GM21528 (cell line): Measurements from ENCODE around the gene PTPRG.

Experiments used
- ATAC-seq: cut with Tn5 transposase; IDR thresholded peaks from one replicate; pipeline ENCODE4 v1.9.1; 2021; ENCODE audit warnings: mild to moderate bottlenecking, moderate library complexity; ENCODE audit not compliant: unreplicated experiment, low FRiP score

PTPRG gene

DNA sequence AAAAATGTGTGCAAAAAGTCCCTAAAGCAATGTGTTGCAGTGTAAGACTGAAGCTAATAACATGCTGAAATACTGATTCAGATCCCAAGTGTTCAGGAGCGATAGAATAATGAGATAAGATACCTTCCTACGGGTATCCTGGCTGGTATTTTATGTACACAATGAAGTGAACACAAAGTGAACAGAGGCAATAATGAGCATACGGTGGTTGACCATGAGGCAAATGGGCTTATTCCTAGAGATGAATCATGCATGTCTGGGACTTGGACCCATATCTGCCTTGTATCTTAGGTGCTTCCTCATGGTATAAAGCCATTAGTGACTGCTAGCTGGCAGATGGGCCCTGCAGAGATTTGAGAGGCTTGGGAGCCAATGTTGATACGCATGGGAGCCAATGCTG lies 21.5 kb downstream of the PTPRG start:
- ATAC-seq = no peak

- ATAC-seq = no peak
Measured at GRCh38 chr3:61583890-61584875, 22.8 kb downstream of the PTPRG start.

- ATAC-seq = no peak
Measured at GRCh38 chr3:61589856-61590255, 28.5 kb downstream of the PTPRG start.

DNA sequence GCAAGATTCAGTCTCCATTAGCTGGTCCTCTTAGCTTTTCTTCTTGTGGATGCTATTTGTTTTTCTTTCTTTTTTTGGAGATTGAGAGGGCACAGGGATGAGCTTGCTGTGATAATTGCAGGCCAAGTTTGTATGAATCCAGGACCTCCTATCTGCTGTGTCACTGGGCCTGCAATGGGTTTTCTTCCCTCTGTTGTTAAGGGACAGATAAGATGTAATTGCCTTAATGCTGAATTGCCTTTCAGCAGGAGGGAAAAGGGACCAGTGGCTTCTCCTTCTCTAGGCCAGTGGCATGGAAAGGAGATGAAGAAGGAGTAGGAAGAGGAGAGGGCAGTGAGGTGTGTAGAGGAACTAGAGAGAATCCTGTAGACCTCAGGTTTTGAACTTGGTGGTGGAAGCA lies 29.9 kb downstream of the PTPRG start:
- ATAC-seq = no peak

- no peak for ATAC-seq
Measured at GRCh38 chr3:61593446-61594029, 32.2 kb downstream of the PTPRG start.

DNA sequence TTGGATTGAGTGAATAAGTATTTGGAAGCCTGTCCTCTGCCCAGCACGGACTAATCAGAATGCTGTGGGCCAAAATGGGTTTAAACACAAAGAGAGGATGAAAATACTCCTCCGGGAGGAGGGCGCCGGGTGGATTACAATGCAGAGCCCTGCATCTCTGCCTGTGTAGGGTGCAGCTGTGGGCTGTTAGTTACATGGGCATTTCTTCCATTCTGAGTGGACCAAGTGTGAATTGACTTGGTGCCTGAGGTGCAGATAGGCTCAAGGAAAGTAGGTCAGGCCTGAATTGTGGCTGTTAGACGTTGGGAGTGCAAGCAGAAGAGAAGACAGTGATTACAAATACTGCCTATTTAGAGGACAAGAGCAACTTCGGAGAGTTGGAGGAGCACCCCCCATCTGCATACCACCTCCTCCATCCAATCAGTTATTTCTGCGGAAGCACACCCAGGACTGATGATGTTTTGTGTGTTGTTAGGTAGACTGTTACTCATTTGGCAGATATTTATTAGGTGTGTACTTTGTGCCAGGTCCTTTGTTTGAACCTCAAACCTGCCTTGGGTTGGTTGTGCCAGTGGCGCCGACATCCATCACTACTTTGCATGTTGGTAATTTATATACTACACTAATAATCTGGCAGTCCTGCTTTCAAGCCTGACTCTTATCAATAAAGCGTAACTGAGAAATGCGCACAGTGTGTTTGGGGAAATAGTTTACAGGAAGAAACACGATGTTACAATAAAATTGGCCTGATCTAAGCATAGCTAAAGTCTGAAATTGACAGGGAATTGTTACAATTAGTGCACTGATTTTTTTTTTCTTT lies 33.0 kb downstream of the PTPRG start:
- no peak for ATAC-seq

DNA sequence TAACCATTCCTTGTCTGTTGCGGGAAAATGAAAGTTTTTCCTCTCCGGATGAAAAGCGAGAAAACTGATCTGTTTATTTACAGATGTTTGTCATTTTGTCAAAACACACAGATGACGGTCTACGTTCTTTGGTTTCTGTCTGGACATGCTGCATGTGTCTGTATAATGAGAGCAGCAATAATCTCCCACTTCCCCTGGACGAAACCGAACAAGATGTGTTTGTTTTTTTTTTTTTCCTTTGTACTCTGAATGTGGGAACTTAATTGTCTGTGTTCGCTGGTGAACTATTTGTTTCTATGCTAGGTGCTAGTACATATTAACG lies 33.6 kb downstream of the PTPRG start:
- no peak for ATAC-seq

DNA sequence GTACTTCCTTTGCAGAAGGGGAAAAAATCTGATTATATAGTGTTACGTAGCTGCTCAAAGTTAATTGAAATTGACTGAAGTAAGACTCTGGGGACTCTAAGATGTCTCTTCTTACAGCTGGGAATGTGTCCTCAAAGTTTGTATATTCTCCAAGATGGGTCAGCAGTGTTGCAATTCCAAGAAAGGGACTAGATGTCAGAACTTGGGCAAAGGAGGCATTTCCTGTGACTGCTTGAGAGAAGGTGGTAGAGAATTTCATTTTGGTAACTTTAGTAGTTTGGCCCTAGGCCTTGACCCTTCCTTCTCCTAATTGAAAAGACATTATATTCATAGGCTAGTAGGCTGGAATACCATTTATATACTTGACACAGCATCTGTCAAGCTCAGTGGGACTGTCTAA lies 33.9 kb downstream of the PTPRG start:
- ATAC-seq = no peak

GRCh38 chr3:61595826-61596225 lies 34.5 kb downstream of the PTPRG start:
- ATAC-seq = no peak

GRCh38 chr3:61597906-61598305 lies 36.5 kb downstream of the PTPRG start:
- no peak for ATAC-seq

DNA sequence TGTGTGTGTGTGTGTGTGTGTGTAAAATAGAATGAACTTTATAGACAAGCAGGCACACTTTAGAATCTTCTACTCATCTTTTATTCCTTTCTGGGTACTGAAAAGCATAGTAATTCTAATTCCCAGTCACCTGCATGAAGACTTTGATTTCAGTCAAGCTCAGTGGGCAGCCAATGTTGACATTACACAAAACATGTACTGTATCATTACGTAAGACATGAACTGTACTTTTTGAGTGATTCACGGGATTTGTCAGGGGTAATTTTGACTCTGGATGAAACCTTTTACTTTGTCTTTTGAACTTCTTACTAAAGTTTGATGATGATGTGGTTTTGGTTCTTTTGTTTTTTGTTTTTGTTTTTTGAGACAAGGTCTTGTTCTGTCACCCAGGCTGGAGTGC lies 38.8 kb downstream of the PTPRG start:
- no peak for ATAC-seq

GRCh38 chr3:61601831-61602230 lies 40.5 kb downstream of the PTPRG start:
- no peak for ATAC-seq

DNA sequence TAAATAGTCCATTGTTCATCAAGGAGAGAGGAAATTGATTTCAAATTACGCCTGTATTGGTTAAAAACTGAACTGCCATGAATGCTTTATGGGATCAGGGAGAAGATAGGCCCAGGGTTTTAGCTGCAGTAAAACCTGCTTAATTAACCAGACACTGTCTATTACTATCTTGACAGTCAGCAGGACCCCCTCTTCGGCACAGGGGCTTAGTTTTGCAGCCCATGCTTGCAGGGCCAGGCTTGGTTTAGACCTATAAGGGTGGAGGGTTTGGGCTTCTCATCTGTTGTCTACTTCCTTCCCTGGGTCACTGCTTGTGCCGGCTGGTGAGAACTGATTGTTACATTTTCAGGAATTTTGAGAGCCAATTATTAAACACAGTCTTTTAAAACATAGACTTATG lies 41.1 kb downstream of the PTPRG start:
- ATAC-seq = no peak

- ATAC-seq = no peak
Measured at GRCh38 chr3:61605589-61606175, 44.3 kb downstream of the PTPRG start.

- no peak for ATAC-seq
Measured at GRCh38 chr3:61606196-61606595, 44.8 kb downstream of the PTPRG start.

DNA sequence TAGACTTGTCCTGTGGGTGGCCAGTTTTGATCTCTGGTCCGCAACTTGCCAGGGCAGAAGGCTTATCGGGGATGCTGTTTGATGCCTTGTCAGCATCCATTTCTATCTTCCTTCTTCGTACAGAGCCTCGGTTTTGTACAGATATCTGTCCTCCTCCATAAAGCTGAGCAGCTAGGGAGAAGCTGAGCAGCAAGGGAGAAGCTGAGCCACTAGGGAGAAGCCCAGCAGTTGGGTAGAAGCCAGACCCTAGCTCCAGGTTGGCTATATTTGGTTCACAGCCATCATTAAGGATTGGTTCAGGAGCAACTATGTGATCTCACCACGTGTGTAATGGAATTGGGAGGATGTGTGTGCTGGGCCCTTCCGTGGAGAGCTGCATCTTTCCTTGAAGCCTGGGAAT lies 46.7 kb downstream of the PTPRG start:
- no peak for ATAC-seq

GRCh38 chr3:61608711-61609110 lies 47.3 kb downstream of the PTPRG start:
- no peak for ATAC-seq

DNA sequence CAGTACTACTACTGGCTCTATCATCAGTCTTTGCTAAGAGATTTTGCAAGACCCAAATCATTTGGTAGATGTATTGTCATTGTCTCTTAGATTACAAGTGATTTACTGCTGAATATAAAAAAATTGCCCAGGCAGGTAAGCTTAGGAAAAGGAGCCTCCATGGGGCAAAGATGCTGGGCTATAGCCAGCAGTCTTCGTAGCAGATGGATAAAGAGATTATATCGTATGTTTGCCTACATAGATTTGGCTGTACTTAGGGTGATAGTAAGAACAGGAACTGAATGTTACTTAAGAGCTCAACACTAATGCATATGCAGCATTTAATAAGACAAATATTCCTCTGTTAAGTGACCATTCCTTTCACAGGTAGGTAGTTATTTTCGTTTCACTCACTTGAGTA lies 48.9 kb downstream of the PTPRG start:
- ATAC-seq = no peak

GRCh38 chr3:61612211-61613194 lies 51.1 kb downstream of the PTPRG start:
- ATAC-seq = no peak

- ATAC-seq = no peak
Measured at GRCh38 chr3:61613666-61614065, 52.3 kb downstream of the PTPRG start.
